Renal cortical epithelial cell (primary cell): ENCODE results near the gene SERPINE2. TPM values are rescaled to one million over a fixed set of nuclear protein-coding genes. Genes with fewer than 3 reads are reported as not detected.
"Not testable (repeated sequence)": the region's sequence is repeated elsewhere in the genome, so short reads cannot be mapped to it uniquely, and the experiment has no call there.

Experiments
- DNase-seq: peaks from one replicate; pipeline ENCODE4 v3.0.0-alpha.2; 2011; ENCODE audit warnings: low read depth
- total RNA-seq: library from RNA; depleted of rRNA; stranded (reverse); fragments of >200 nt; gene quantifications from 2 replicates; pipeline ENCODE4 v1.2.3, GENCODE V29; 2014

SERPINE2 gene
- total RNA-seq, 1 donor from 2014 or later = 207 TPM

DNA sequence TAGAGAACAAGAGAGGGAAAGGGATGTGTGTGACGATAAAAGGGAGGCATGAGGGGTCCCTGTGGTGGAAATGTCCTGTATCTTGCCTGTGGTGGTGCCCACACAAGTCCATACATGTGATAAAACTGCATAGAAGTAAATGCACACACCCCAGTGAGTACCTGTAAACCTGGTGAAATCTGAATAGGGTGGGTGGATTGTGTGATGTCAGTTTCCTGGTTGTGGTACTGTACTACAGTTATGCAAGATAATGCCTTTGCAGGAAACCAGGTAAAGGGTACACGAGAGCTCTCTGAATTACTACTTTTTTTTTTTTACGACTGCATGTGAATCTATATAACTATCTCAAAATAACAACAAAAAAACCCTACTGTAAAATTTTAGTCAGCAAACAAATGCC, 22.1 kb downstream of the SERPINE2 start:
- no peak for DNase-seq

DNA sequence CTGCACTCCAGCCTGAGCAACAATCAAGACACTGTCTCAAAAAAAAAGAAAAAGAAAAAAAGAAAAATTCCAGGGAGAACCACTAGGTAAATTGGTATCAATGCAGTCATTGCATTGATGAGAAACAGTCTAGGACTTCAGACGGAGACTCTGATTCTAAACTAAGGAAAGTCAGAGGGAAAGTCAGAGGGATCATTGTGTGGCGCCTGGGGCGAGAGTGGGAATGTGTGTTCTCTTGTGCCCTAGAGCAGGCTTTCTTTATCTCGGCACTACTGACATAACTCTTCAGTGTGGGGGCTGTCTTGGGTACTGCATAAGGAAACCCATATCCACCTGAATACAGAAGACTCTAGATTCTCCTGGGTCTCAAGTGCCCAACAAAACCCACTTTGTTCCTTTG, 24.8 kb downstream of the SERPINE2 start:
- no peak for DNase-seq

DNA sequence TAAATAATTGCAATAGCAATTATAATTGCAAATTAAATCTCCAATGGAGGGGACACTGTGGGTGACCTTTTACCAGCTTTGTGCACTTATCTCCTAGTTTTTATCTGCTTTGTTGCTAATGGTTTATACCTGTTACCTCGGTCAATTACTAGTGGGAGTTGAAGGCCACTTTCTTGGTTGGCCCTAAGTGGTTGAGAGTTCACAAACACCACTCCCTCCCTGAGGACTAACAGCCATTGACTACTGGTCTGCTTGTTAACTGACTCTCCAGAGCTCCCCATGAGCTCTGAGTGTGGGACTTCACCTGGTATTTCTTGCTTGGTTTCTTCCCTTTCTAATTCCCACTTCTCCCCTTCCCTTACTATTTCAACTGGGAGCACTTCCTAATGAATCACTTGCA, 27.2 kb downstream of the SERPINE2 start:
- DNase-seq = no peak

DNA sequence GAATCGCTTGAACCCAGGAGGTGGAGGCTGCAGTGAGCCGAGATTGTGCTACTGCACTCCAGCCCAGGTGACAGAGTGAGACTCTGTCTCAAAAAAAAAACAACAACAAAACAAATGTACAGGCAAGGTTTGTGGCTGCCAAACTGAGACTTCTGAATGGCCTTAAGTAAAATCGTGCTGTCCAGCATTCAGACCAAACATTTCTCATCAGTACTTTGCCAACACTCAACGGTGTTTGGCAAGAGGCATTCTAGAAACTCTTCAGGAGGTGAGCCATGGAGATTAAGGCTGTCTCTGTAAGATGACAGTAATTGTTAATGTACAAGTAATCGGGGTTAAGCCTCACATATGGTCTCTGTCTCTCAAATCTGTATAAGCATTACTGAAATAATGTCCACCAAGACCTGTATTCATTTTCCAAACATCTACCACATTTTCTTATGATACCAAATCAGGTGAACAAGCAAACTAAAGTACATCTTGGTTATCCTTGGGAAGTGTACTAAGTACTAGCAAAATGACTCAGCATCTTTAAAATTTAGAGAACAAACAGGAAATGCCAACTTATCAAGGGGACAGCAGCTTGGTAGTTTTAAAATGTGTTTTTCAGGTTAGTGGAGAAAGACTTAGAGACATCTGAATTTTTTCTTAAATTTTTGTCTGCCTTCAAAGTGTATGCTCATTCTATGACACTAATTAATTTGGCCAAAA, 29.3 kb downstream of the SERPINE2 start:
- DNase-seq = peak; percentile 55

DNA sequence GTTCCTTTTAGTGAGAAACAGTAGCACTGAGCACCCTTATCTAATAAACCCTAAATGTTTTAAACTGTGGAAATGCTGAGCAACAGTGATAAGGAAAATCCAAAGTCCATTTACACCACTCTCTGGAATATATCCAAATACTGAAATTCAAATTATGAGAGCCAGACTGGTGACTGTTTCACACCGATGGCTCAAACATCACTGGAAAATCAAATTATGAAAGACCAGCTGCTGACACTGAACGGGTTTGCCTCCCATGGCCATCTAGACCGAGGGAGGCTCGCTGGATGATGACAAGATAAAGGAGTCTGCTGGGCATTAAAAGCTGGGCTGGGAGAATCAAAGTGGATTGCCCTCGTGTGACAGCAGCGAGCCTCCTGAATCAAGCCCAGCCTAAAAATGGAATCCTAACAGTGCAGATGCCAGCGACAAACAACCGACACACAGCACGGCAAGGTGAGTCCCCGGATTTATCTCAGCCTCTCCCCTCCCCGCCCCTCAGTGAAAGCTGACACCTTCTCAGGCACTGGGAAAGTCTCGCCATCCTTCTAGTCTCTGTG, 30.3 kb downstream of the SERPINE2 start:
- no peak for DNase-seq

DNA sequence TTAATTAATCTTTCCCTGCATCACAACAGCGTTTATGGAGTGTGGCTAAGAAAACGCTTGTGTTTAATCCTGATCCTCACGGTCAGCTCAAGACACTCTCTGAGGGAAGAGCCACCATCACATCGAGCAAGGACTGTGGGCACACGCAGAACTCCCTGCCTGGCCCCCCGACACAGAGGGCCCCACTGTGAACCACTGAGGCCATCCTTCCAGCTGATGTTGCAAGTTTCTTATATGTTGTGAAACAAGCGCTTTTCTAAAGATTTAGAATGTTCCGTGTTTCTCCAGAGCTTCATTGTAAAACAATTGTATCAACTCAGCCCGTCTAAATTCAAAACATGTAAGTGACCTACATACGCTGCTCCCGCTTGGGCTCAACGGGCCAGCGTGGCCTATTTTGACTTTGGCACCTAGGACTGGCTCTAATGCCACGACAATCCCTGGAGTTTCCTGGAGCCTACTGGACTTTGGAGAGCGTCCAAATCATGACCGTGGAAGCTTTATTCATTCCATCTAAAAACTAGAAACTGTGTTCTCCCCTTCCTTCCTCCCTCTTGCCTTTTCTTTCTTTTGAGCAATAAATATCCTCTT, 34.9 kb downstream of the SERPINE2 start:
- no peak for DNase-seq

DNA sequence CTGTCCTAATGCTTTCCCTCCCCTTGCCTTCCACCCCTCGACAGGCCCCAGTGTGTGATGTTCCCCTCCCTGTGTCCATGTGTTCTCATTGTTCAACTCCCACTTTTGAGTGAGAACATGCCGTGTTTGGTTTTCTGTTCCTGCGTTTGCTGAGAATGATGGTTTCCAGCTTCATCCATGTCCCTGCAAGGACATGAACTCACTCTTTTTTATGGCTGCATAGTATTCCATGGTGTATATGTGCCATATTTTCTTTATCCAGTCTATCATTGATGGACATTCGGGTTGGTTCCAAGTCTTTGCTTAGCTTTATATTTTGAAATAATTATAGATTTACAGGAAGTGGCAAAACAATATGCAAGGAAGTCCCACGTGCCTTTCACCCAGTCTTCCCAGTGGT, 38.4 kb downstream of the SERPINE2 start:
- not testable (repeated sequence) for DNase-seq

DNA sequence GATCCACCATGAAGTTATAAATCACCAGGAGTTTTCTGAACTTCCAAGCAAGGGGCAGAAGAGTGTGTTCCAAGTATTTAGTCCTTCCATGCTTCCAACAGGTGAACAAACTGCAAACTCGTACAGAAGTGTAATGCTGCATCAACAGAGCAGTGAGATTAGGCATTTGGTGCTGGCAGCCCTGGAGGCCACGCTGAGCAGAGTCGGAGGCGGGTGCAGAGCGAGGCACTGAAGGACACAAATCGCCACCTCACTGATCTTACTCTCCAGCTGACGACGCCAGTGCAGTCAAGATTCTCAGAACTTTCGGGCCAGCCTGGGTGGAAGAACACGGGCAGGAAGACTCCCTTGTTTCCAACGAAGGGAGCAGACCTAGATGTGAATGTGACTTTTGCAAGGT, 39.2 kb downstream of the SERPINE2 start:
- DNase-seq = no peak

DNA sequence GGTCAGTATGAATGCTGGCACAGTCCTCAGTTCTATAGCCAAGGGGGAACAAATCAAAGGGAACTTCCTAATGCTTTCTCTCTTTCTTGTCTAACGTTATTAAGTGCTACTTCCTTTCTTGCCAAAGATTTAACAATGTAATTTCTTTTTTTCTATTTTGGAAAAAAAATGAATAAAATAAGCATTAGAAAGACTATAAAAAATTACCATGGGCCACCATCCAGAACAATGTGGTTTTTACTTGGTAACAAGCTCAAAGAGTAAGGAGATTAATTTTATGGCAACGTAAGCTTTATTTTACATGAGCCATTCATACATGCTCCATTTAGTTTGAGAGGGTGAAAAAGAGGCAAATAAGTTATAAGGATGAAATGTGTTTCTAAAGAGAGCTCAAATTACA, 40.1 kb downstream of the SERPINE2 start:
- DNase-seq = no peak

DNA sequence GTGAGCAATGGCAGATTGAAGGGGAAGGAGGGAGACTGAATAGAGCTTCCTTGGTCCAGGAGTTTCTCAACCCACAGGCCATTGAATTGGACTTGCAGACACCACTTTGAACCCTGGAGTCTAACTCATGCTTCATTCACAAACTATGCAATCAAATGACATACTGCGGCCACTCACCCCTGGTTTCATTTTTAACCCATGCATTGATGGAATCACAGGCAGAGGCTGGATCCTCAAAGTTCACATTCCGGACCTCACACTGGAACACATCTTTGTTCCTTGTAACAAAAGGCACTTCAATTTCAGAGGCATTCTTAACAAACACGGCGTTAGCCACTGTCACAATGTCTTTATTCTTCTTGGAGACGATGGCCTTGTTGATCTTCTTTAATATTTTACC, 41.1 kb downstream of the SERPINE2 start:
- peak; percentile 71 for DNase-seq

DNA sequence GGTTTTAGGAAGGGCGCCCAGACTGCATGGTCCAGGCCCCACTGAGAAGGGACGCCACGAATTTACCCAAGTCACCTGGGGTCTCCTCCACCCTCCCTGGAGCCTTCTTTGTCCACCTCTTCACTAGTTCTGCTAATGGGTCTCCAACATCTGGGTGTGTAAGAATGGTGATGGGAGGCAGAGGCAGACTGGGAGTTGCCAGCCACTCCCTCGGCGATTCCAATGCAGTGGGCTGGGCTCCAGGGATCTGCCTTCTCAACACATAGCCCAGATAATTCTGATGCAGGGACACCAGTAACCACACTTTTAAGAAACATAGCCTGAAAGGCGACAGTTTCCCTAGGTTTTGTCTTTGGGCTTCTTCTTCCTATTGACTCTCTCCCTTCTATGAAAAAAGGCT, 42.7 kb downstream of the SERPINE2 start:
- DNase-seq = no peak

DNA sequence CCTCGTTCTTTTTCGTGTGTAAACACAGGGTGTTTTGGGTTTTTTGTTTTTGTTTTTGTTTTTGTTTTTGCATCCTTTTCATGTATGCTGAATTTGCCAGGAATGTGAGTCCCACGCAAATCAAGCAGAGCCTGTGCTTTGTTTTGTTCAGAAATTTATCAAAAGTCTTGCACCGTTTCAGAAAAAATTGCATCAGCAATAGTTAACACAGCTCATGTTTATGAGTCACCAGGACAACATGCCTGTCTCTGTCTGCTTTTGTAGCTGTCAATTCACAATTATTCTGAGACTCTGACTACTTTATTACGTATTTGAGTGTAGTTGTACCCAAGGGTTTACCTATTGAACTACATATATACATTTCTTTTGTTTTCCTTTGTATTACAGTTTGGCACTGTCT, 43.5 kb downstream of the SERPINE2 start:
- DNase-seq = peak; percentile 69

DNA sequence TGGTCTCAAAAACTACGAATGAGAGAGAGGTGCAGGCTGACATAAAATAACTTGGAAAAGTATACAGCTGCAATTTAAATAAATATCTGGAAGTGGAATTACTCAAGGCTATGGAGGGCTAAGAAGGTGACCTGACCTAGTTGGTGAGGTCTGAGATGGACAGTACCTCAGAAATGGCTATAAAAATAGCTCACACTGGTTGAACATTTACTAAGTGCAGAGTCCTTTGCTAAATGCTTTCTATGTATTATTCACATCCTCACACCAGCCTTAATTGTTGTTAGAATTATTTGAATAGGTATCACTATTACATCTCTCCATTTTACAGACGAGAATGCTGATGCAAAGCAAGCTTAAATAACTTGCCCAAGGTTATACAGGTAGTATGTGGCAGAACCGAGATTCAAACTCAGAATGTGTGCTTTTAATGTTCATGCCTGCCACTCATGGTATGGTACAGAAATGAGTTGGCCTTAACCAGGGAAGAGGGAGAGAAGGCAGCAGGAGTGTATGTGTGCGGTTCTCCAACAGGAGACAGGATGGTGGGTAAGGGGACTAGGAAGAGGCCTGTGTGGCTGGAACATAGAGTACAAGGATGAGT, 44.4 kb downstream of the SERPINE2 start:
- DNase-seq = peak; percentile 61

DNA sequence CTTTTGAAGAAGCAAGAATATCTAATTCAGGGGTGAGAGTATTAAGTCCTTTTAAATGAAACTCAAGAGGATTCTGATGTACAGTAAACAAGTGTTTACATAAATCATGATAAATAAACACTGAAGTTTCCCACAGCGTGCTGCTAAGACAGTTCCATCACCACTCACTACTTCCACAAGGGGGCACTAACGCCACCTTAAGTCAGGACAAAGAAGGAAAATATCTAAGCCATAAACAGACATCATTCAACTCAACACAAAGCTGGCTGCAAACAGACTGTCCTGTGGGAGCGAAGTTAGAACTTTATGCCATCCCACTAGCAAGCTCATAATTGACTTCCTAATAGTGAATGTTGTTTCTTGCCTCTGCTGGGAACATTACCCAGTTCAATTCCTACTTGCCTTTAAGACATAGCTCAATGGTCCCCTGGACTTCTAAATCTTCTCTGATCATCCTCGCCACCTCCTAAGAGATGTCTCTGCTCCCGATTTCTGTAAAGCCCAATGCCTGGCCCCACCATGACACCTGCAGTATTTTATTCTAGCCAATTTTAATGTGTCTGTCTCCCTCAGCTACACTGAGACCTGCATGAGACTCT, 45.4 kb downstream of the SERPINE2 start:
- DNase-seq = peak; percentile 86

DNA sequence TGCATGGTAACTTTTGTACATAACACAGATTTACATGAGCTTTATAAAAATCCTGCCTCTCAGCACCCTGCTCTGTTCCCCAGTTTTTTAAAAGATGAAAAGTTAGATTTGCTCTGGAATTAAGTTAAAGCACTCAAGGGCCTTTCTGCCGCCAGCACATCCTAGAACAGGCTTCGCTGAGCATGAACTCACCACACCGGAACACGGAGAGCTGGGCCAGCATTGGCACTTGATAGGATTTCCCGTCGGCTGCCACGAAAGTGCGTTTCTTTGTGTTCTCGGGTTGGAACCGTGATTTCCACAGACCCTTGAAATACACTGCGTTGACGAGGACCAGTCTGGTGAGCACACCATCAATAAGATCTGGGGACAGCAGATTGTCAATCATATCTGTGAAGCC, 47.5 kb downstream of the SERPINE2 start:
- no peak for DNase-seq

DNA sequence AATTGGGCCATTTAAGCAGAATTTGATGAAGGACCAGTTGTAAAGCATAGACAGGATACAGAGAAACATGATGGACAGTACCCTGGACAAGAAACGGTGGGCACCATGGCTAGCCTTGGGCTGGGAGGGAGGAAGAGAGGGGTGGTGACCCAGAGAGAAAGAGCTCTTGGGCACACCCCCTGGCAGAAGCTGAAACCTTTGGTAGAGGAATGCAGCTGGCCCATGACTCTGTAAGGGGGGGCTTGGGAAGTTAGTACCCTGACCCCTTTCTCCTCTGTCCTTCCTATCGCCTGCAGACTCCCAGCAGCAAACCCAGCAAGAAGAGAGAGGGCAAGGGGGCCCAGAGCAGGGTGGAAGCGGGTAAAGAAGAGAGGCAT, 49.2 kb downstream of the SERPINE2 start:
- no peak for DNase-seq

DNA sequence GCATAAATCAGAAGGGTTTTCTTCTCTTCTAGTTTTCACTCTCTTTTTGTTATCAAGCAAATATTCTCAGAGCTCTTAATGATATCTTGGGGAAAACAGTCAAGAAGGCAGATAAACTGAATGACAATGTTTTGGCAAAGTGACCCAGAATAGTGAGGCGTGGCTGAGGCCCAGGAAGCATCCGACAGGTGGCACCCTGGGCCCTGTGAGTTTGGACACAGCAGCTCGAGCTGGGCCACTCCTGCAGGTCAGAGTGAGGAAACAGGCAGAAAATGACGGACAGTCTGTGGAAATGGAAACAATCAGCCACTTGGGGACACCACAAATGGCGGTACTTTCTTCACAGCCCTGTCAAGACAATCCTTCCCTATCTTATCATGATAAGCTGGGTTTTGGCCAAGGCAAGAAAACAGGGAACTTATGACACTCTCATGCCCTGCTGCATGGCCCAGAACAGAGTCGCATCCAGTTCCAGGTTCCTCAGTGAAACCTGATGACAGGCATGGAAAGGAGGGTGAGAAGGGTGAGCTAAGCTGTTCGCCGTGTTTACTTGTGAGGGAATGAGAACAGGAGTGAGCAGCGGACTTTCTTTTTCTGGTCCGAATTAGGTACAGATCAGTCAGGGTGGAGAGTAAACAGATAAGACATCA, 49.8 kb downstream of the SERPINE2 start:
- no peak for DNase-seq

DNA sequence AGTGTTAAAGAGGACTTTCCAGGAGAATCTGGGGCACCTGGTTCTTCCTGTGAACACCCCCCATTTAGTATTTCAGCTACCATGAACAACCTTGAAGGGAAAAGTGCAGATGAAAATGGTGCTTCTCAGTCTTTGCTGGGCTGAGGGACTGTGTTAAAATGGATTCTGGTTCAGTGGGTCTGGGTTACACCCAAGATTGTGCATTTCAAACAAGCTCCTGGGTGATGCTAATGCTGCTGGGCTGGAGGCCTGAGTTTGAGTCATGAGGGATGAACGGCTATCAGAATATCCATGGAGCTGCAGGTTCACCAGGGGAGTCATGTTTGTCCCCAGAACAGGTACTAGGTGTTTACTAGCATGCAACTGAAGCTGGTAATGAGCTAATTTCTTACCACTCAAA, 57.8 kb downstream of the SERPINE2 start:
- DNase-seq = no peak

DNA sequence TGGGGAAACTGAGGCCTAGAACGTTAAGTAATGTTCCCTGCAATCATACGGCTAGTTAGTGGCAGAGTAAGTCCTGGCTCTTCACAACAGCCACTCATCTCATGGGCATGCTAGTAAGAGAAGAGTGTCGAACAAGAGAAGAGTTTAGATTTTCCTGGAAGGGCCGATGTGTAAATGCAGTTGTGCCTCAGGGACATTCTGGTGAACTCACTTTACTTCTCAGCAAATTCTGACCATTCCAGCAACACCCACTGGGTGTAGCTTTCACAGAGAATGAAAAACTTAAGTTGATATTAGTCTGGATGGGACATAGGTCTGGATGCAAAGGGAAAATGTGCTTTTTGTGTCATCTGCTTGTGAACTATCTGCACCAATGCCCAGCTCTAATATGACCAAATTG, 58.3 kb downstream of the SERPINE2 start:
- DNase-seq = no peak

DNA sequence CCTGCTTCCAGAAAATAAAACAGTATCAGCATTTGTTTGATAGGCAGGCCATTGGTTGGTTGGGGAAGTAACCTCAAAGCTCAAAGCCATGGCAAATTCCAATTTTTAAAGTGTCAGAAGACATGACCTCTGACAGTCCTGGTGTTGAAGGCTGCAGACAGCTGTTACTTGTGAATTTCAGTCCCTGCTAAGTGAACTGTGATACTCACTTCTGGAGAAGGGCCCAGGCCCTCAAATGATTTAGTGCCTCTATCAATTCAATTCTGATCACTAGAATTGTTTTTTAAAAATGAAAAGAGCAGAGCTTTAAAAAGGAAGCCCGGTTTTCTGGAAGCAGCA, 58.7 kb downstream of the SERPINE2 start:
- DNase-seq = no peak

DNA sequence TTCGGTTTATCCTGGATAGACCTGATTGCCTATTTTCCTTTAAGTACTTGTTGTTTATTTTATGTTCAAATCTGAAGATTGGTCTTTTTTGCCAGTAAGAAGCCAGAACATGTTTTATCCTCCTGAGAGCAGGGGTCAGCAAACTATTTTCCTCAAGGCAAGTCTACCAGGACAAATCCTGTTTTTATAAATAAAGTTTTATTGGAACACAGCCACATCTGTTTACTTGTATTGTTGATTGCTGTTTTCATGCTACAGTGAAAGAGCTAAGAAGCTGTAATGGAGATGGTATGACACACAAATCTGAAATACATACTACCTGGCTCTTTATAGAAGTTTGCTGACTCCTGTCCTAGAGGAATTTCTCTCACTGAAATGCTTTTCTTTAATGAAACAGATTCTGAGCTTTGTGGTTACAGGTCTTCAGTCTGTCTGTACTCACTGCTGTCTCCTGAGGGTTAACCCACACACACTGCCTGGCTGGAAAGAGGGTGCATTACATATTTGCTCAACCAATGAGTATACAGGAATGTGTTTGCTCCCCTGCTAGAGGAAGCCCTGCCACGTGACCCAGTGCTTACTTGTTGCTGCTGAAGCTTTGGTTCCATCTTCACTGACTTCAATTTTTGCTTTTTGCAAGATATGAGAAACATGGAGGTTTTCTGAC, 59.2 kb downstream of the SERPINE2 start:
- DNase-seq = no peak

DNA sequence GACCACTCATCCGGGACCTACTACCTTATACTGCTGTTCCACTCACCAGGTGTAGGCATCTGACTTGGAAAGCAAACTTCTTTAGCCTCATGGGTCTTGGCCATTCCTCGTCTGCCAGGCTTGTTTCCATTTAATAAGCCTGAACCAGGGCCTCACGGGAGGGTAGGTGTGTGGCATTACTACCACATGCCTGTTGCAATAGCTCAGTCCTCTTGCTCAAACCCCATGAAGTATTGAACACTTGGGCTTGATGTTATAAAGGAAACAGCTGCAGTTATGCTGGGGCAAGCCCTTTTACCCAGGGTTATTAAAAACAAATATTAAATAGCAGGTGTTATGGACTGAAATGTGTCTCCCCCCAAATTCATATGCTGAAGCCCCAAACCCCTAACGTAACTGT, 60.6 kb downstream of the SERPINE2 start:
- DNase-seq = no peak
